Heart right ventricle (tissue), 16 donors: ENCODE data around the gene MRC2. TPM values are rescaled to one million over a fixed set of nuclear protein-coding genes. Genes with fewer than 3 reads are reported as not detected.
"Not testable (repeated sequence)": the region's sequence is repeated elsewhere in the genome, so short reads cannot be mapped to it uniquely, and the experiment has no call there.

Experiments used
- ATAC-seq, 8 donors: fragments of 200-7000 bp; cut with Tn5 transposase; one replicate each; pipeline ENCODE4 v1.9.1; 2020; ENCODE audit warnings: mild to moderate bottlenecking in 8 of 8, moderate library complexity in 8 of 8, moderate number of reproducible peaks in 1 of 8
- DNase-seq, 2 donors: peaks; one replicate each; pipeline ENCODE4 v3.0.0-alpha.2; 2020
- H3K27ac ChIP-seq, 10 donors: fragments of 200-600 bp; sonication (generic) in 2 of 10; one replicate each; pipeline versions ENCODE4 v1.5.0 to v1.8.0; 2020 to 2022; ENCODE audit warnings: mild to moderate bottlenecking in 3 of 10
- H3K27me3 ChIP-seq, 7 donors: fragments of 200-600 bp; one replicate each; pipeline ENCODE4 v1.8.0; 2021 to 2022; ENCODE audit warnings: mild to moderate bottlenecking in 2 of 7
- H3K36me3 ChIP-seq, 9 donors: fragments of 200-600 bp; sonication (generic) in 1 of 9; one replicate each; pipeline versions ENCODE4 v1.5.0 to v1.8.0; 2020 to 2022; ENCODE audit warnings: mild to moderate bottlenecking in 2 of 9
- H3K4me1 ChIP-seq, 9 donors: fragments of 200-600 bp; sonication (generic) in 1 of 9; one replicate each; pipeline versions ENCODE4 v1.5.0 to v1.8.0; 2020 to 2022; ENCODE audit warnings: mild to moderate bottlenecking in 4 of 9
- H3K4me3 ChIP-seq, 10 donors: fragments of 200-600 bp; sonication (generic) in 2 of 10; one replicate each; pipeline versions ENCODE4 v1.5.0 to v1.8.0; 2020 to 2022; ENCODE audit warnings: mild to moderate bottlenecking in 7 of 10, moderate library complexity in 2 of 10
- H3K9me3 ChIP-seq, 11 donors: fragments of 200-600 bp in 10 of 11; sonication (generic) in 2 of 11; one replicate each; pipeline versions ENCODE4 v1.5.0 to v1.8.0; 2013 to 2022; ENCODE audit warnings: mild to moderate bottlenecking in 2 of 11, control low read depth in 1 of 11, moderate library complexity in 1 of 11
- WGBS, 2 donors: extraction: QIAGEN DNeasy Blood & Tissue Kit; methylation state at CpG; one replicate each; pipeline ENCODE4 v1.1.7; 2013; ENCODE audit warnings: inconsistent platforms in 1 of 2; 5-methylcytosine and 5-hydroxymethylcytosine counted together
- intact Hi-C, 10 donors: fragments of 100-400 bp; cut with DNase I; formaldehyde crosslinking; loops; one replicate each; pipeline versions ENCODE4 v1.11.1 to v1.14.2; 2022
- polyA plus RNA-seq, 2 donors: library from polyadenylated mRNA; stranded (reverse); fragments of 200-250 nt; gene quantifications; one replicate each; pipeline ENCODE4 v1.2.3, GENCODE V29; 2013
- total RNA-seq, 10 donors: library from RNA; stranded (reverse); fragmentation: NEBNext Ultra II Directional in 3 of 10; extraction: Animal tissue kit (Norgen Biotek cat#: 25700) in 3 of 10; gene quantifications; one replicate each; pipeline versions ENCODE4 v1.2.1 to v1.2.4, GENCODE V29; 2021 to 2023
- TF ChIP-seq, protein P1 (sequence below), 9 donors: fragments of 200-600 bp; sonication (generic) in 2 of 9; IDR thresholded peaks; one replicate each; pipeline versions ENCODE4 v1.5.0 to v1.8.0; 2021 to 2022; ENCODE audit warnings: antibody characterized with exemption in 9 of 9, mild to moderate bottlenecking in 5 of 9, moderate library complexity in 1 of 9
- donor health status: Arrhythmogenic right ventricular cardiomyopathy.
- donor health status: ischemic (EF 13 %, LVEDD 7.1; RV severe dilation, severe dysfunction).
- donor health status: healthy with polysubstance abuse.
- donor health status: DM: no; HTN: yes; CAD: no.
- donor health status: DM: no; HTN: no; CAD: no.
- donor health status: ischemic (EF 25% LVEDD 6.9; RV normal size, moderate dysfunction).
- donor health status: ischemic (EF 25% LVEDD 5.7; RV mildly dilated, moderate dysfunction).
- donor health status: healthy.
- donor health status: DM: yes; HTN: yes; CAD: no.
- donor health status: Ischemic cardiomyopathy.
- donor health status: ischemic (EF 35%, LVEDD 5.7; RV mildly dilated, moderate dysfunction).
- donor health status: nonischemic (EF 11% LVEDD 7.7; RV severe dilation, severe dysfunction).
- donor health status: DM: yes; HTN: yes; CAD: no.
- donor health status: PGD.
- donor health status: ischemic (EF 29% LVEDD 5.4; RV normal size, mild dysfunction).
- donor health status: nonischemic (EF 23%, LVEDD 6.1; RV moderate dilation, normal function).

MRC2 gene
- total and polyA plus RNA-seq, 12 donors, result 15.2 to 46.4 (median 21.4) TPM

- Histone ChIP-seq H3K27me3 (no peaks in the 10 kb centered on the region), H3K9me3 (no peaks in the 10 kb centered on the region), H3K36me3 (peaks cover 0 to 100% (median 44%) of the 10 kb centered on the region in 9 donors), H3K4me3 (no peak overlapping the region), H3K27ac (no peak overlapping the region), H3K4me1 (peaks cover 0 to 12% (median 0%) of the 10 kb centered on the region in 9 donors)
- TF ChIP-seq, protein P1, sequence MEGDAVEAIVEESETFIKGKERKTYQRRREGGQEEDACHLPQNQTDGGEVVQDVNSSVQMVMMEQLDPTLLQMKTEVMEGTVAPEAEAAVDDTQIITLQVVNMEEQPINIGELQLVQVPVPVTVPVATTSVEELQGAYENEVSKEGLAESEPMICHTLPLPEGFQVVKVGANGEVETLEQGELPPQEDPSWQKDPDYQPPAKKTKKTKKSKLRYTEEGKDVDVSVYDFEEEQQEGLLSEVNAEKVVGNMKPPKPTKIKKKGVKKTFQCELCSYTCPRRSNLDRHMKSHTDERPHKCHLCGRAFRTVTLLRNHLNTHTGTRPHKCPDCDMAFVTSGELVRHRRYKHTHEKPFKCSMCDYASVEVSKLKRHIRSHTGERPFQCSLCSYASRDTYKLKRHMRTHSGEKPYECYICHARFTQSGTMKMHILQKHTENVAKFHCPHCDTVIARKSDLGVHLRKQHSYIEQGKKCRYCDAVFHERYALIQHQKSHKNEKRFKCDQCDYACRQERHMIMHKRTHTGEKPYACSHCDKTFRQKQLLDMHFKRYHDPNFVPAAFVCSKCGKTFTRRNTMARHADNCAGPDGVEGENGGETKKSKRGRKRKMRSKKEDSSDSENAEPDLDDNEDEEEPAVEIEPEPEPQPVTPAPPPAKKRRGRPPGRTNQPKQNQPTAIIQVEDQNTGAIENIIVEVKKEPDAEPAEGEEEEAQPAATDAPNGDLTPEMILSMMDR (IDR thresholded peaks at IDR 0.05), result no peak
- no peak for DNase-seq
- no peak for ATAC-seq
- WGBS, 2 donors, result 97 to 99% methylated on average over 7 of the region's 7 CpGs
- intact Hi-C loops, result no loop called here
Observed at GRCh38 chr17:62605588-62605987, 21.9 kb upstream of the MRC2 start.

- Histone ChIP-seq H3K27ac (peak overlapping the region in 2 of 10 donors; percentile 0 to 59), H3K4me3 (no peak overlapping the region), H3K27me3 (no peaks in the 10 kb centered on the region), H3K36me3 (peaks cover 0 to 100% (median 28%) of the 10 kb centered on the region in 9 donors), H3K9me3 (no peaks in the 10 kb centered on the region), H3K4me1 (peaks cover 0 to 24% (median 11%) of the 10 kb centered on the region in 9 donors)
- DNase-seq, result no peak
- ATAC-seq, result no peak
- intact Hi-C loops, result no loop called here
- TF ChIP-seq, protein P1 (IDR thresholded peaks at IDR 0.05), result no peak
- 90 to 93% methylated on average over 5 of the region's 5 CpGs for WGBS, 2 donors
Observed at GRCh38 chr17:62611292-62611691, 16.2 kb upstream of the MRC2 start.

- Histone ChIP-seq H3K36me3 (peaks cover 0 to 99% (median 25%) of the 10 kb centered on the region in 9 donors), H3K4me3 (no peak overlapping the region), H3K9me3 (no peaks in the 10 kb centered on the region), H3K4me1 (peaks cover 0 to 24% (median 11%) of the 10 kb centered on the region in 9 donors), H3K27me3 (no peaks in the 10 kb centered on the region), H3K27ac (peak overlapping the region in 5 of 10 donors; percentile 10 to 61 (median 56))
- WGBS, 2 donors, result 66 to 73% methylated on average over 8 of the region's 8 CpGs
- DNase-seq (no peak), ATAC-seq (peak in 3 of 8 donors; percentile 4 to 24 (median 24))
- TF ChIP-seq, protein P1 (IDR thresholded peaks at IDR 0.05), result no peak
- intact Hi-C loops, result no loop called here
Observed at GRCh38 chr17:62611728-62612127, 15.7 kb upstream of the MRC2 start.

- H3K27me3 ChIP-seq, H3K9me3 ChIP-seq, DNase-seq, intact Hi-C loops, H3K4me3 ChIP-seq: not testable (repeated sequence)
- Histone ChIP-seq H3K36me3 (peaks cover 0 to 94% (median 25%) of the 10 kb centered on the region in 9 donors), H3K27ac (peak overlapping the region in 6 of 10 donors; percentile 10 to 68 (median 54)), H3K4me1 (peaks cover 0 to 24% (median 11%) of the 10 kb centered on the region in 9 donors)
- WGBS, 2 donors, result 82 to 87% methylated on average over 12 of the region's 12 CpGs
- peak in 7 of 8 donors; percentile 27 to 82 (median 52) for ATAC-seq
Observed at GRCh38 chr17:62612289-62612688, 15.2 kb upstream of the MRC2 start.

- 84 to 92% methylated on average over 4 of the region's 4 CpGs for WGBS, 2 donors
- H3K9me3 ChIP-seq, H3K27me3 ChIP-seq, DNase-seq, intact Hi-C loops, H3K4me3 ChIP-seq: not testable (repeated sequence)
- H3K4me1 ChIP-seq, result peaks cover 0 to 31% (median 11%) of the 10 kb centered on the region in 9 donors
- ATAC-seq, result peak in 3 of 8 donors; percentile 39 to 63 (median 61)
- H3K27ac ChIP-seq, result peak overlapping the region in 4 of 10 donors; percentile 7 to 68 (median 50)
- H3K36me3 ChIP-seq, result peaks cover 0 to 86% (median 20%) of the 10 kb centered on the region in 9 donors
Observed at GRCh38 chr17:62613095-62613494, 14.4 kb upstream of the MRC2 start.
